Activated CD4-positive, alpha-beta memory T cell treated with anti-CD3 and anti-CD28 coated beads, Interleukin-2, amount 10 ng/mL, durations not matched to agents 7 days and 5 days (primary cell): ENCODE data around the gene SPTBN1. TPM values are rescaled to one million over a fixed set of nuclear protein-coding genes. Genes with fewer than 3 reads are reported as not detected.

Experiments used
- CTCF ChIA-PET: fragments of 350-600 bp; sonication (Branson Sonifier 250); formaldehyde crosslinking; loops from one replicate; lab custom pipeline; 2021; ENCODE audit warnings: antibody characterized with exemption, inconsistent platforms; lab: Charles Lee
- POLR2A ChIA-PET: fragments of 350-600 bp; sonication (Branson Sonifier 250); formaldehyde crosslinking; loops from one replicate; lab custom pipeline; 2021; ENCODE audit warnings: antibody characterized with exemption; lab: Charles Lee
- DNase-seq: peaks from one replicate; pipeline ENCODE4 v3.0.0-alpha.2; 2020
- H3K27ac Mint-ChIP-seq: one replicate; pipeline ENCODE4 v1.8.0; 2021; ENCODE audit warnings: mild to moderate bottlenecking, mixed read lengths
- H3K27me3 Mint-ChIP-seq: one replicate; pipeline ENCODE4 v1.8.0; 2021; ENCODE audit warnings: mixed read lengths
- H3K36me3 Mint-ChIP-seq: one replicate; pipeline ENCODE4 v1.8.0; 2021; ENCODE audit warnings: low read depth, mixed read lengths
- H3K4me1 Mint-ChIP-seq: one replicate; pipeline ENCODE4 v1.8.0; 2021; ENCODE audit warnings: mixed read lengths
- H3K4me3 Mint-ChIP-seq: one replicate; pipeline ENCODE4 v1.8.0; 2021; ENCODE audit warnings: mild to moderate bottlenecking, mixed read lengths
- H3K9me3 Mint-ChIP-seq: one replicate; pipeline ENCODE4 v1.8.0; 2021; ENCODE audit warnings: mixed read lengths
- total RNA-seq, 2 experiments: library from RNA; stranded (reverse); gene quantifications; one replicate each; pipeline ENCODE4 v1.2.3, GENCODE V29; 2021

The SPTBN1 gene
- 100 to 1,000 TPM; 112 TPM for total RNA-seq

GRCh38 chr2:54455563-54456361, at the start of gene SPTBN1:
SPTBN1 (plus strand) TSS chr2:54456327; CDS start chr2:54526419, 70,092 bp downstream.
- Mint-ChIP-seq H3K9me3 (no peaks in the 10 kb centered on the region), H3K36me3 (no peaks in the 10 kb centered on the region), H3K27ac (no peak within 1 kb of the TSS), H3K4me1 (peaks cover 16% of the 10 kb centered on the region), H3K27me3 (peaks cover 48% of the 10 kb centered on the region), H3K4me3 (peak within 1 kb of the TSS; percentile 77)
- DNase-seq = no peak
- CTCF ChIA-PET = no interaction called here
- POLR2A ChIA-PET = no interaction called here

GRCh38 chr2:54407693-54408092, 48.4 kb upstream of the SPTBN1 start:
- CTCF ChIA-PET = no interaction called here
- H3K4me1 Mint-ChIP-seq = peaks cover 3% of the 10 kb centered on the region

GRCh38 chr2:54408288-54408687, 47.8 kb upstream of the SPTBN1 start:
- H3K27me3 Mint-ChIP-seq = peaks cover 10% of the 10 kb centered on the region
- peaks cover 3% of the 10 kb centered on the region for H3K4me1 Mint-ChIP-seq
- H3K27ac Mint-ChIP-seq = no peak overlapping the region
- no peaks in the 10 kb centered on the region for H3K36me3 Mint-ChIP-seq
- no peak overlapping the region for H3K4me3 Mint-ChIP-seq
- POLR2A ChIA-PET = no interaction called here
- CTCF ChIA-PET = no interaction called here
- DNase-seq = no peak
- no peaks in the 10 kb centered on the region for H3K9me3 Mint-ChIP-seq

More at GRCh38 chr2:54407693-54408092, 48.4 kb upstream of the SPTBN1 start:
- no peaks in the 10 kb centered on the region for H3K36me3 Mint-ChIP-seq
- no peak overlapping the region for H3K4me3 Mint-ChIP-seq
- no peak for DNase-seq
- H3K27ac Mint-ChIP-seq = no peak overlapping the region
- POLR2A ChIA-PET = no interaction called here
- H3K9me3 Mint-ChIP-seq = no peaks in the 10 kb centered on the region
- peaks cover 10% of the 10 kb centered on the region for H3K27me3 Mint-ChIP-seq

GRCh38 chr2:54409752-54410151, 46.4 kb upstream of the SPTBN1 start:
- CTCF ChIA-PET = no interaction called here
- H3K4me1 Mint-ChIP-seq = no peaks in the 10 kb centered on the region
- H3K4me3 Mint-ChIP-seq = no peak overlapping the region

GRCh38 chr2:54411801-54412354, 44.2 kb upstream of the SPTBN1 start:
- no peaks in the 10 kb centered on the region for H3K36me3 Mint-ChIP-seq
- H3K4me3 Mint-ChIP-seq = no peak overlapping the region
- H3K9me3 Mint-ChIP-seq = no peaks in the 10 kb centered on the region
- DNase-seq = no peak
- ChIA-PET CTCF (interaction anchor here (1.2 kb wide), 1 partner anchor 87 kb away, joined by 3 read pairs; no protein-coding TSS in a partner anchor), POLR2A (no interaction called here)
- peaks cover 17% of the 10 kb centered on the region for H3K27me3 Mint-ChIP-seq
- H3K27ac Mint-ChIP-seq = no peak overlapping the region
- no peaks in the 10 kb centered on the region for H3K4me1 Mint-ChIP-seq

More at GRCh38 chr2:54409752-54410151, 46.4 kb upstream of the SPTBN1 start:
- H3K27ac Mint-ChIP-seq = no peak overlapping the region
- no peaks in the 10 kb centered on the region for H3K36me3 Mint-ChIP-seq
- DNase-seq = no peak
- H3K27me3 Mint-ChIP-seq = peaks cover 10% of the 10 kb centered on the region
- POLR2A ChIA-PET = interaction anchor here (0.6 kb wide), 1 partner anchor 121 kb away, joined by 3 read pairs; no protein-coding TSS in a partner anchor
- H3K9me3 Mint-ChIP-seq = no peaks in the 10 kb centered on the region

- H3K4me1 Mint-ChIP-seq = peaks cover 2% of the 10 kb centered on the region
- H3K9me3 Mint-ChIP-seq = no peaks in the 10 kb centered on the region
- H3K36me3 Mint-ChIP-seq = no peaks in the 10 kb centered on the region
- ChIA-PET CTCF (interaction anchor here (0.6 kb wide), 1 partner anchor 28 kb away, joined by 6 read pairs; no protein-coding TSS in a partner anchor), POLR2A (no interaction called here)
- peaks cover 9% of the 10 kb centered on the region for H3K27me3 Mint-ChIP-seq
- no peak for DNase-seq
- H3K27ac Mint-ChIP-seq = no peak overlapping the region
- H3K4me3 Mint-ChIP-seq = no peak overlapping the region
These were observed 39.8 kb upstream of the SPTBN1 start for GRCh38 chr2:54416166-54416813.

- no peak for DNase-seq
- Mint-ChIP-seq H3K9me3 (peaks cover under 1% of the 10 kb centered on the region), H3K27me3 (peaks cover 7% of the 10 kb centered on the region), H3K27ac (no peak overlapping the region), H3K36me3 (no peaks in the 10 kb centered on the region), H3K4me3 (no peak overlapping the region), H3K4me1 (peaks cover 6% of the 10 kb centered on the region)
- ChIA-PET POLR2A (no interaction called here), CTCF (no interaction called here)
These were observed 39.2 kb upstream of the SPTBN1 start for GRCh38 chr2:54416938-54417337.

GRCh38 chr2:54417577-54417976, 38.5 kb upstream of the SPTBN1 start:
- POLR2A ChIA-PET = no interaction called here

GRCh38 chr2:54419388-54419787, 36.7 kb upstream of the SPTBN1 start:
- ChIA-PET POLR2A (no interaction called here), CTCF (no interaction called here)
- peaks cover 7% of the 10 kb centered on the region for H3K27me3 Mint-ChIP-seq
- DNase-seq = no peak
- H3K4me3 Mint-ChIP-seq = no peak overlapping the region
- H3K9me3 Mint-ChIP-seq = peaks cover 10% of the 10 kb centered on the region
- H3K27ac Mint-ChIP-seq = no peak overlapping the region
- peaks cover 15% of the 10 kb centered on the region for H3K4me1 Mint-ChIP-seq
- H3K36me3 Mint-ChIP-seq = peaks cover 2% of the 10 kb centered on the region

More at GRCh38 chr2:54417577-54417976, 38.5 kb upstream of the SPTBN1 start:
- H3K27me3 Mint-ChIP-seq = peaks cover 7% of the 10 kb centered on the region
- no peaks in the 10 kb centered on the region for H3K36me3 Mint-ChIP-seq
- no peak overlapping the region for H3K4me3 Mint-ChIP-seq
- H3K4me1 Mint-ChIP-seq = peaks cover 12% of the 10 kb centered on the region
- no peak overlapping the region for H3K27ac Mint-ChIP-seq
- DNase-seq = no peak
- H3K9me3 Mint-ChIP-seq = peaks cover 4% of the 10 kb centered on the region
- CTCF ChIA-PET = no interaction called here

GRCh38 chr2:54419855-54420523, 36.1 kb upstream of the SPTBN1 start:
- Mint-ChIP-seq H3K27me3 (peaks cover 6% of the 10 kb centered on the region), H3K4me3 (no peak overlapping the region), H3K9me3 (peaks cover 10% of the 10 kb centered on the region), H3K4me1 (peaks cover 15% of the 10 kb centered on the region), H3K27ac (no peak overlapping the region), H3K36me3 (peaks cover 2% of the 10 kb centered on the region)
- POLR2A ChIA-PET = no interaction called here
- CTCF ChIA-PET = no interaction called here
- DNase-seq = no peak

GRCh38 chr2:54420524-54421172, 35.5 kb upstream of the SPTBN1 start:
- Mint-ChIP-seq H3K4me3 (no peak overlapping the region), H3K4me1 (peaks cover 15% of the 10 kb centered on the region), H3K9me3 (peaks cover 10% of the 10 kb centered on the region), H3K27me3 (peaks cover 4% of the 10 kb centered on the region), H3K27ac (no peak overlapping the region), H3K36me3 (peaks cover 2% of the 10 kb centered on the region)
- DNase-seq = no peak
- ChIA-PET CTCF (no interaction called here), POLR2A (no interaction called here)

GRCh38 chr2:54422072-54422581, 34.0 kb upstream of the SPTBN1 start:
- H3K4me1 Mint-ChIP-seq = peaks cover 15% of the 10 kb centered on the region
- ChIA-PET CTCF (no interaction called here), POLR2A (no interaction called here)
- H3K36me3 Mint-ChIP-seq = peaks cover 2% of the 10 kb centered on the region
- DNase-seq = peak; percentile 52
- H3K27me3 Mint-ChIP-seq = no peaks in the 10 kb centered on the region
- H3K4me3 Mint-ChIP-seq = no peak overlapping the region
- peaks cover 10% of the 10 kb centered on the region for H3K9me3 Mint-ChIP-seq
- peak overlapping the region; percentile 21 for H3K27ac Mint-ChIP-seq
